NCI-H460 (cell line): ENCODE results near the gene ZNF554. TPM values are rescaled to one million over a fixed set of nuclear protein-coding genes. Genes with fewer than 3 reads are reported as not detected.
"Not testable (repeated sequence)": the region's sequence is repeated elsewhere in the genome, so short reads cannot be mapped to it uniquely, and the experiment has no call there.

ENCODE experiments used
- DNase-seq: peaks from one replicate; pipeline ENCODE4 v3.0.0-alpha.2; 2016; ENCODE audit warnings: low read depth; ENCODE audit errors: extremely low read depth
- total RNA-seq: library from RNA; depleted of rRNA; stranded (reverse); fragments of >200 nt; shearing (Covaris generic); gene quantifications from 2 replicates; pipeline ENCODE4 v1.2.3, GENCODE V29; 2014; rRNA removed

Gene ZNF554
- total RNA-seq, 1 experiment from 2014 or later: 0.69 TPM

DNA sequence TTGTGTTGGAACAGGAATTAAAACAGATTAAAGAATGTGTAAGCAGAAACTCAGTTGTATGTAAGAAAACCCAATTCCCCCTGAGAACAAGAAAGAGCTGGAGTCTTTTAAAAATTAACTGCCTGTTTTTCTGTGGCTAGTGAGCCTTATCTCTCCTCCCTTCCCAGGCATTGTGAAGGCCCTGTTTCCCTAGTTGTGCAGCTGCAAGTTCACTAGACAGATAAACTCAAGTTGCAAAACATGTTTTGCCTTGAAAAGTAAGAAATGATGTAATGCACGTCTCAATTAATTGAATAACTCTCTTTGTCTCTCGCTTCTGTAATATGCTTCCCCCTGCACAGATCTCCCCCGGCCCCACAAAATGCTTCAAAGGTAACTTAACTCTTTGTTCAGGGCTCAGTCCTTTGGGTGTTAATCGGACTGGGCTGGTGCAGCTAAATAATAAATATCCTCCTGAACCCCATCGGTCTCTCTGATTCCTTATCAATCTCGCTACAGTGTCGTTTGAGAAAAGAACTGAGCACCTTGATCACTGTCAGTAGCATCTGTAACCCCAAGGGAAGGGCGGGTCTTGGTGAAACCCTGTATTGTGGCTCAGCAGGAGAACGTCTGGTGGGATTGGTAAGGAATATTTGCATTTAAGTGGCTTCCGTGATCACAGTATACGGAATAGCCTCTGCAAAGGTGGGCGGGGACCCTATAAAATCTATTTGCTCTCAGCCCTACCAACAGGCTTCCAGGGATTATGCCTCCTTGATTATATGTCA, 45.8 kb downstream of the ZNF554 start:
- no peak for DNase-seq

DNA sequence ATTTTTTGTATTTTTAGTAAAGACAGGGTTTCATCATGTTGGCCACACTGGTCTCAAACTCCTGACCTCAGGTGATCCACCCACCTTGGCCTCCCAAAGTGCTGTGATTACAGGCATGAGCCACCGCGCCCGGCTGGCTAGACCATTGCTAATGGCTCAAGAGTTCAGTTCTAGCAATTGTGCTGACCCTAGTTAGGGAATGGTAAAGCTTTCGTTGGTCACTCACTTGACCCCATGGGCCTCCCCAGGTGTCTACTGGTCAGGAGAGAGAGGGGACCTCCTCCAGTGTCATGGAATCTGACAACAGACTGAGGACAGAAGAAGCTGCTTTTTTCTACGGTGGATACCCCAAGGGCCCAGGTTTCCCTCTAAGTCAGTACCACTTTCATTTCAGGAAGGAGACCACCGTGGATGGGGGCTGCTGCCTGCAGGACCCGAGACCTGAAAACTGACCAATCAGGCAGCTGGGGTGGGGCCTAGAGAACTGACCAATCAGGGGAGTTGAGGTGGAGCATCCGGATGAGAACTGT, 46.9 kb downstream of the ZNF554 start:
- no peak for DNase-seq

DNA sequence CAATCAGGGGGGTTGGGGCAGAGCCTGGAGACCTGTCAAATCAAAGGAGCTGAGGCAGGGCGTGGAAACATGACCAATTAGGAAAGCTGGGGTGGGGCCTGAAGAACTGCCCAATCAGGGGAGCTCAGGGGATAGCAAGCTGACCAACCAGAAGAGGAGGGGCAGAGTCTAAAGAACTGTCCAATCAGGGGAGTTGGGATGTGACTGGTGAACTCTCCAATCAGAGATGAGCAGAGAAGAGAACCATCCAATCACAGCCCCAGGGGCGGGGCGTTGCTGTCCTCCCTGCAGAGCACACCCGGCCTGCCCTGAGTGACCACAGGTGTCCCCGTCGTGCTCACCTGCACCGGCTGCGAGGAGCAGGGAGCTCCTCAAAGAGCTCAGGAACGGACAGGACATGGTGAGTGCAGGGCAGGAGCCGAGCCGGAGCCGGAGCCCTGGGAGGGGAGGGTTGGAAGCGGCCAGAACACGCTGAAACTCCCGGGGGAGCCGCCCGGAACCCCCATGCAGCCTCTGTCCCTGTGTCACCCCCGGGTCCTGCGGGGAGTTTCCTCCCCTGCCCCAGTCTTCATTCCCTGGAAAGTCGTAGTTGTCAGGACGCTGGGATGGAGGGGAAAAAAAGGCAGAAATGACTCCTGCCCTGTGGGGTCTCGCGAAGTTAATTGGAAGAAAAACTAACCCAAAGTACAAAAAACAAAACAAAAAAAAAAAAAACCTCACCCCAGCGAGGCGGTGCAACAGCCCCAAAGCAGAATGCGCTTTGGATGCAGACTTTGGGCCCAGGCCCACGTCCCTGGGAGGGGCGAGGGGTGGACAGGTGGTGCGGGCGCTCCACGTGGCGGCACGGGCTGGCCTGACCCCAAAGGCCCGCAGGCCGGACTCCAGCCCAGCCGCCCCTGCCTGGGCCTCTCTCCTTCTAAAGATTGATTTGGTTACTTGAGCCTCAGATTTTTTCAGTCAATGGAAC, 47.6 kb downstream of the ZNF554 start, which contains the start of gene ZNF556:
Gene ZNF556 (plus strand): TSS at position 311 of the 967 bp plus-strand sequence. CDS start 87 bp downstream, at position 398.
- no peak for DNase-seq

DNA sequence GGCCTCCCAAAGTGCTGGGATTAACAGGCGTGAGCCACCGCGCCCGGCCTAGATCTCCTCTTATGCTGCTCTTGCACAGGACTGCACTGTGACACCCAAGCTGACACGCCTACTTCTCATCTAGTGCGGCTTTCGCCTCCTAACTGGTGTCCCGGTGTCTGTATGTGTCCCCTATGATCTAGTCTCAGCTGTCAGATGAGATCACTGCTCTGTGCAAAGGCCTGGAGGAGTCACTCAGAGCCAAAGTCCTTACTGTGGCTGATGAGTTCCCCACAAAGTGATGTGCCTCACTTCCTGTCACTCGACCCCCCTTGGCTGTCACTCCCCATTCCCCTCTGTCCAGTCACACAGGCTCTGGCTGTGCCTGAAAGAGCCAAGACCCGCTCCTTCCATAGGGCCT, 50.0 kb downstream of the ZNF554 start:
- DNase-seq: no peak

DNA sequence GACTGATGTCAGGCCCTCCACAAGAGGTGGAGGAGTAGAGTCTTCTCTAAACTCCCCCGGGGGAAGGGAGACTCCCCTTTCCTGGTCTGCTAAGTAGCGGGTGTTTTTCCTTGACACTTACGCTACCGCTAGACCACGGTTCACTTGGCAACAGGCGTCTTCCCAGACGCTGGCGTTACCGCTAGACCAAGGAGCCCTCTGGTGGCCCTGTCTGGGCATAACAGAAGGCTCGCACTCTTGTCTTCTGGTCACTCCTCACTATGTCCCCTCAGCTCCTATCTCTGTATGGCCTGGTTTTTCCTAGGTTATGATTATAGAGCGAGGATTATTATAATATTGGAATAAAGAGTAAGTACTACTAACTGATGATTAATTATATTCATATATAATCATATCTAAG, 52.5 kb downstream of the ZNF554 start:
- not testable (repeated sequence) for DNase-seq

DNA sequence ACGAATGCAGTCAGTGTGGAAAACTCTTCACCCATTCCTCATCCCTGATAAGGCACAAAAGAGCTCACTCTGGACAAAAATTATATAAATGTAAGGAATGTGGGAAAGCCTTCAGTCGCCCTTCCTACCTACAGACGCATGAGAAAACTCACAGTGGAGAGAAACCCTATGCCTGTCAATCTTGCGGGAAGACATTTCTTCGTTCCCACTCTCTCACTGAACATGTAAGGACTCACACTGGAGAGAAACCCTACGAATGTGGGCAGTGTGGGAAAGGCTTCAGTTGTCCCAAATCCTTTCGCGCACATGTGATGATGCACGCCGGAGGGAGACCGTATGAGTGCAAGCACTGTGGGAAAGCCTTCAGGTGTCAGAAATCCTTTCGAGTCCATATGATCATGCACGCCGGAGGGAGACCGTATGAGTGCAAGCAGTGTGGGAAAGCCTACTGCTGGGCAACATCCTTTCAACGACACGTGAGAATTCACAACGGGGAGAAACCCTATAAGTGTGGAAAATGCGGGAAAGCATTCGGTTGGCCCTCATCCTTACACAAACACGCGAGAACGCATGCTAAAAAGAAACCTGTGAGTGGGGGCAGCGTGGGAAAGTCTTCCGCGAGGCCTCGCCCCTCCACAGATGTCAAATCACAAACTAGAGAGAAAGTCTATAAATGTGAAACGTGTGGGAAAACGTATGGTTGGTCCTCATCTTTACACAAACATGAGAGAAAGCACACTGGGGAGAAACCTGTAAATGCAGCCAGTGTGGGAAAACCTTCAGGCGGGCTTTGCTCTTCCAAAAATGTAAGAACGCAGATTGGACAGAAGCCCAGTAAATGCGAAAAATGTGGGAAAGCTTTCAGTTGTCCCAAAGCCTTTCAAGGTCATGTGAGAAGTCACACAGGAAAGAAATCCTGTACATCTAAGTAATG, 58.0 kb downstream of the ZNF554 start:
- no peak for DNase-seq

DNA sequence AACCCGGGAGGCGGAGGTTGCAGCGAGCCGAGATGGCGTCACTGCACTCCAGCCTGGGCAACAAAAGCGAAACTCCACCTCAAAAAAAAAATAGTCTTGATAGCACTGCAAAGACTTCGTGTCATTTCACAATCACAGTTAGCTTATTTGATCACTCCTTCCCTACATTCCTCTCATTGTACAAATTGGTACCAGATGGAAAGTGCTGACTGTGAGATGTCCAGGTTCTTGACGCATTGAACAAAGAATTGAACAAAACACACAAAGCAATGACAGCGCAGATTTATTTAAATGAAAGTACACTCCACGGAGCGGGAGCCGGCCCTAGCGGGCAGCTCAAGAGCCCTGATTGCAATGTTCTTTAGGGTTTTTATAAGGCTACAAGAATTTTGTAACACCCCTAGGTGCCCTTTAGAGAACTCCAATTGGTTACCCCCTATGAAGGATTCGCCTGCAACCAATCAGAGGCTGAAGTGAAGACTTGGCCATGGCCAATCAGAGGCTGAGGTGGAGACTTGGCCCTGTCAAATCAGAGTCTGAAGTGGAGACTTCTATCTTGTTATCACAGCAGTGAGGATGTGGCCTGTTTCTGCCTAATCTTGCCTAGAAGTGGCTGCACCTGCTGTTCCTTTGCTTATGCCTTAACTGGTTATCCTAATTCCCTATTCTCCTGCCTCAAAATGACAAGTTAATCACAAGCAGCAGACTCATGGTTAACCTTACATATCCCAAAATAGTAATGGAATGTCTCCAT, 64.2 kb downstream of the ZNF554 start:
- no peak for DNase-seq

DNA sequence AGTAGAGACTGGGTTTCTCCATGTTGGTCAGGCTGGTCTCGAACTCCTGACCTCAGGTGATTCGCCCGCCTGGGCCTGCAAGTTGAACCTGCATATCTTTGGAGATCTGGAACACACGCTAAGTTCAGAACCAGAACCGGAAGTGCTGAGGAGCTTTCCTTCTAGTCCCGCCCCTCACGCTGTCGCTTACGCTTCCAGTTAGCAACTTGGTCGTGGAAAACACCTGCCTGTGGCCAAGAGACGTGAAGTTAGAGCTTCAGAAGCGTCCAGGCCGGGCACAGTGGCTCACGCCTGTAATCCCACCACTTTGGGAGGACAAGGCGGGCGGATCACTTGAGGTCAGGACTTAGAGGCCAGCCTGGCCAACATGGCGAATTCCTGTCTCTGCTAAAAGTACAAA, 66.1 kb downstream of the ZNF554 start:
- DNase-seq: no peak

Other genes with a start within 250 kb of the ZNF554 start
- 0.40 TPM in 1 of 2 replicates, not detected in the other for gene GNG7, start 117.2 kb upstream of the ZNF554 start, total RNA-seq
- 0.54 and 1.0 TPM in 2 replicates for gene DIRAS1, start 98.5 kb upstream of the ZNF554 start, total RNA-seq
- 26.9 and 29.7 TPM in 2 replicates for gene SLC39A3, start 79.9 kb upstream of the ZNF554 start, total RNA-seq
- 42.3 and 42.5 TPM in 2 replicates for gene SGTA, start 36.6 kb upstream of the ZNF554 start, total RNA-seq
- gene THOP1, start 34.4 kb upstream of the ZNF554 start, total RNA-seq: 80.6 and 88.2 TPM in 2 replicates
- 2.1 and 3.1 TPM in 2 replicates for gene ZNF555, start 21.6 kb downstream of the ZNF554 start, total RNA-seq
- 0.32 TPM in 1 of 2 replicates, not detected in the other for gene ZNF556, start 47.5 kb downstream of the ZNF554 start, total RNA-seq
- gene ZNF57, start 81.1 kb downstream of the ZNF554 start, total RNA-seq: 2.5 and 4.2 TPM in 2 replicates
- 4.6 TPM in 2 replicates for gene ZNF77, start 125.1 kb downstream of the ZNF554 start, total RNA-seq
- gene TLE6, start 157.7 kb downstream of the ZNF554 start, total RNA-seq: 3.9 and 4.7 TPM in 2 replicates
- 1.9 and 2.1 TPM in 2 replicates for gene TLE2, start 209.4 kb downstream of the ZNF554 start, total RNA-seq
- gene TLE5, start 242.6 kb downstream of the ZNF554 start, total RNA-seq: 135 and 136 TPM in 2 replicates